ENCODE measurements around the gene MX1. TPM values are rescaled to one million over a fixed set of nuclear protein-coding genes. Genes with fewer than 3 reads are reported as not detected.

Gene MX1
- total and polyA plus RNA-seq, 2 of the 13 experiments (the other 11 are each of a cell fraction or from before 2014, with no cell fraction given), result 2.6 to 5.8 TPM

GRCh38 chr21:41419921-41420862 is 5.8 kb upstream of the MX1 start (continued):
- no peak for TF ChIP-seq SKIL (CRISPR knock-in tag; IDR thresholded peaks at IDR 0.05; ENCODE audit: borderline replicate concordance)
- TF ChIP-seq ZNF530 (CRISPR knock-in tag; IDR thresholded peaks at IDR 0.05; ENCODE audit: low read depth), result no peak
- TF ChIP-seq AFF4 (CRISPR knock-in tag; IDR thresholded peaks at IDR 0.05), result no peak
- TF ChIP-seq ZNF460 (CRISPR knock-in tag; IDR thresholded peaks at IDR 0.05; ENCODE audit: borderline replicate concordance), result no peak
- no peak; a peak in 1 of 4 replicates for TF ChIP-seq EP300 (IDR thresholded peaks at IDR 0.05; ENCODE audit: low read depth in 2 of 2, low read length in 2 of 2)
- TF ChIP-seq EP300 (CRISPR knock-in tag; IDR thresholded peaks at IDR 0.05; ENCODE audit: borderline replicate concordance), result no peak
- no peak for TF ChIP-seq IKZF1 (IDR thresholded peaks at IDR 0.05)
- no peak for TF ChIP-seq ZNF142 (CRISPR knock-in tag; IDR thresholded peaks at IDR 0.05)
- no peak for TF ChIP-seq RERE (CRISPR knock-in tag; IDR thresholded peaks at IDR 0.05; ENCODE audit: low read depth)

Measured in HepG2 (cell line).